ENCODE results near the gene MCF2L. TPM values are rescaled to one million over a fixed set of nuclear protein-coding genes. Genes with fewer than 3 reads are reported as not detected.

MCF2L gene
- polyA plus RNA-seq: 56.4 and 63.8 TPM in 2 replicates

GRCh38 chr13:112968910-112969691, at the start of gene MCF2L:
Gene MCF2L, plus strand, starts transcription at chr13:112969214. Its CDS starts 166 bp downstream, at chr13:112969380.

DNA sequence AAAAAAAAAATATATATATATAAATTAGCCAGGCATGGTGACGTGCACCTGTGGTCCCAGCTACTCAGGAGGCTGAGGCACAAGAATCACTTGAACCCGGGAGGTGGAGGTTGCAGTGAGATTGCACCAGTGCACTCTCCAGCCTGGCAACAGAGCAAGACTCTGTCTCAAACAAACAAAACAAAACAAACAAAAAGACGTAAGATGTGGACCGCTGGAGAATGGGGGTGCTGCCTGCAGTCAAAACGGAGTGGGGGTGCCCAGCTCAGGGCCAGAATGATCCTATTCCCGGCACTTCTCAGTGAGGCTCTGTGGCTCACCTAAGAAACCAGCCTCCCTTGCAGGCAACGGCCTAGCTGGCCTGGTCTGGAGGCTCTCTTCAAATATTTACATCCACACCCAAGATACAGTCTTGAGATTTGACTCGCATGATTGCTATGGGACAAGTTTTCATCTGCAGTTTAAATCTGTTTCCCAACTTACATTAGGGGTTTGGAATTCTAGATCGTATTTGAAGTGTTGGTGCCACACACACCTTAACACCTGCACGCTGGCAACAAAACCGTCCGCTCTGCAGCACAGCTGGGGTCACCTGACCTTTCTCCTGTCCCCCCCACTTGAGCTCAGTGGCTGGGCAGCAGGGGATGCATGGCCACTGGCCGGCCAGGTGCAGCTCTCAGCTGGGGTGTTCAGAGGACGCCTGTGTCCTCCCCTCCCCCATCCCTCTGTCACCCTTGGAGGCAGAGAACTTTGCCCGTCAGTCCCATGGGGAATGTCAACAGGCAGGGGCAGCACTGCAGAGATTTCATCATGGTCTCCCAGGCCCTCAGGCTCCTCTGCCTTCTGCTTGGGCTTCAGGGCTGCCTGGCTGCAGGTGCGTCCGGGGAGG, 136.3 kb downstream of the MCF2L start, which contains the start of gene F7:
TSS of gene F7 (plus strand) at position 760 of the 889 bp plus-strand sequence. CDS start at position 811, 51 bp downstream.

DNA sequence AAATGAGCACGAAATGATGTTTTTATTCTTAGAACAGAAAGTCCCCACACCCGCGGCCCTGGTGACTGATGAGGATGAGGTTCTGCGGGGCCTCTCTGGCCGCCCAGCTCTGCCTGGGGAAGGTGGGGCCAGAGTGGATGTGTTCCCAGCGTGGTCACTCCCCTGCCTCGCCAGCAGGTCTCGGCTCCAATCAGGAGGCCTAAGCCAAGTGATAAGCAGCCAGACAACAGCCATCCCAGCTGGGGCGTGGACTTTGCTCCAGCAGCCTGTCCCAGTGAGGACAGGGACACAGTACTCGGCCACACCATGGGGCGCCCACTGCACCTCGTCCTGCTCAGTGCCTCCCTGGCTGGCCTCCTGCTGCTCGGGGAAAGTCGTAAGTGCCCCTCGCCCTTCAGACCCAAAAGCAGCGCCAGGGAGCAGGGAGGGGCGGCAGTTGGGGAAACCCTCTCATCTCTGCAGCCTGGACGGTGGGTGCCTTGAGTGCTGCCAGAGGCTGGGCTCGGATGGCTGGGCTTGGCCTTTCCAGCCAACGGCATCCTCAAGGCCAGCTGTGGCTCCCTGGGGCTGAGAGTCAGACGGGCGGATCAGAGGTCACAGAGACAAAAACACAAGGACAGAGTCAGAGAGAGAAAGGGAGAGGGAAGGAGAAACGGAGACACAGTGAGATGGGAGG, 153.7 kb downstream of the MCF2L start, which contains the start of gene F10:
TSS of gene F10 (plus strand) at position 250 of the 676 bp plus-strand sequence. CDS start at position 307, 57 bp downstream.

Other genes with a start within 250 kb of the MCF2L start
- 1.3 and 1.4 TPM in 2 replicates for gene F7, start 136.6 kb downstream of the MCF2L start, polyA plus RNA-seq
- 0.55 TPM in 1 of 2 replicates, not detected in the other for gene F10, start 153.6 kb downstream of the MCF2L start, polyA plus RNA-seq
- not detected in 2 replicates for gene PROZ, start 189.4 kb downstream of the MCF2L start, polyA plus RNA-seq
- gene PCID2, start 239.5 kb downstream of the MCF2L start, polyA plus RNA-seq: 41.0 and 49.2 TPM in 2 replicates
- gene CUL4A, start 240.4 kb downstream of the MCF2L start, polyA plus RNA-seq: 20.1 and 26.1 TPM in 2 replicates

Measured in Purkinje cell (primary cell).